8988T (cell line): ENCODE measurements around the gene APOBR.
"Not testable (repeated sequence)": the region's sequence is repeated elsewhere in the genome, so short reads cannot be mapped to it uniquely, and the experiment has no call there.

Experiments used
- DNase-seq: peaks from one replicate; pipeline ENCODE4 v3.0.0; 2011

The APOBR gene

DNA sequence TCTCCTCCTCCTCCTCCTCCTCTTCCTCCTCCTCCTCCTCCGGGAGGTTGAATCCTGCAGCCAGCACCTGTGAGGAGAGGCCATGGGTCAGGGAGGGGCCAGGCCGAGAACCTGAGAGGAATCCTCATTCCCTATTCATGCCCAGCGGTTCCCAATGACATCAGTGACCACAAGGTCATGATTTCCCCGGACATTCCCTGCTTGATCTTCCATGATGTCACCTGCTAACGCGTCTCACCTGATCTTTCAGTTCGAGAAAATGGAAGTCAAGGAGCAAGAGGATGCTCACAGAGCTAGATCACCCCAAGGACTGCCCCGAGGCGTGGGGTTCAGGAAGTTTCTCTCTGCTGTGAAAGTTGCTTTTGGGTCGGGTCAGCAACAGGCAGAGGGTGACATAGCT is 5.4 kb downstream of the APOBR start:
- no peak for DNase-seq

DNA sequence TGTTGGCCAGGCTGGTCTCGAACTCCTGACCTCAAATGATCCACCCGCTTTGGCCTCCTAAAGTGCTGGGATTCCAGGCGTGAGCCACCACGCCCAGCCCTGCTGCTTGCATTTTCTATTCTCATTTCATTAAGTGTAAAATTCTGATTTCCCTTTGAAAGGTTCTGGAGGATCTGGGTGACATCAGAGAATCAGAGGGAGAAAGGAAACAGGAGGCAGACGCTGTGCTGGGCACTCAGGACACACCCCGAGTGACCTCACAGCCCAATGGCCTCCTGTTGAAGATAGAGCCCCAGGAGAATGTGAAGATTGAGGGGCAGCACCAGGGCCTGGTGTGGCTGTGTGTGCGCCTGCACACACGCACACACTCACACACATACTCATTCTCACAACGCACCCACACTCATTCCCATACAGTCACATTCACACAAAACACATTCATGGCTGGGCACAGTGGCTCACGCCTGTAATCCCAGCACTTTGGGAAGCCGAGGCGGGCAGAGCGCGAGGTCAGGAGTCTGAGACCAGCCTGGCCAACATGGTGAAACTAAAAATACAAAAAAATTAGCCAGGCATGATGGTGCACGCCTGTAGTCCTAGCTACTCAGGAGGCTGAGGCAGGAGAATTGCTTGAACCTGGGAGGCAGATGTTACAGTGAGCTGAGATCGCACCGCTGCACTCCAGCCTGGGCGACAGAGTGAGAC is 6.2 kb downstream of the APOBR start:
- not testable (repeated sequence) for DNase-seq

DNA sequence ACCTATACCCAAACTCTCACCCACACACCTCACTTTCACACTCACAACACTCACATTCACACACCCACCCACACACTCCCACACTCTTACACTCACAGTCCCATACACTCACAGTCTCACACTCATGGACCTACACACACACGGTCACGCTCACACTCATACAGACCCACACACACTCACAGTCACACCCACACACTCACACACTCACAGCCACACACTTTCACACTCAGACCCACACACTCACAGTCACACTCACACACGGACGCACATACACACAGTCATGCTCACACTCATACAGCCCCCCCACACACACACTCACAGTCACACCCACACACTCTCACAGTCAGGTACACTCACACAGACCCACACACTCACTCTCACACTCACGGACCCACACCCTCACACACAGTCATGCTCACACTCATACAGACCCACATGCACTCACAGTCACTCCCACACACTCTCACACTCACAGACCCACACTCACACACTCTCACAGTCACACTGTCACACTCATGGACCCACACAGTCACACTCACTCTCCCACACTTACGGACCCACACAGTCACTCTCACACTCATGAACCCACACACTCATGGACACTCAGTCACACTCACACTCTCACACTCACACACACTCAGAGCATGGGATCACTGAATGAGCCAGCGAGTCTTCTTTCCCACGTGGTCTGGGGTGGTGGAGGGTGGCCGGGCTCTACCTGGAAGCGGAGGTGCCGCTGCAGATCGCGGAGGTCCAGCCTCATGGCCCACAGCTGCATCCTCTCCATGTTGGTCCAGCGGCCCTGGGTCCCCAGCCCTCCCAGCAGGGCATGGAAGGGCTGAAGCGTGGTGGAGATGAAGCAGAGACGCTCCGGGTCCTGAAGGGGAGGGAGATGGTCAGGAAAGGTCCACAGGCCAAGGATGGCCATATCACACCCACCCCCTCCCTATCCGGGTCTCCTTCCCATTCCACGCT is 7.1 kb downstream of the APOBR start:
- no peak for DNase-seq

DNA sequence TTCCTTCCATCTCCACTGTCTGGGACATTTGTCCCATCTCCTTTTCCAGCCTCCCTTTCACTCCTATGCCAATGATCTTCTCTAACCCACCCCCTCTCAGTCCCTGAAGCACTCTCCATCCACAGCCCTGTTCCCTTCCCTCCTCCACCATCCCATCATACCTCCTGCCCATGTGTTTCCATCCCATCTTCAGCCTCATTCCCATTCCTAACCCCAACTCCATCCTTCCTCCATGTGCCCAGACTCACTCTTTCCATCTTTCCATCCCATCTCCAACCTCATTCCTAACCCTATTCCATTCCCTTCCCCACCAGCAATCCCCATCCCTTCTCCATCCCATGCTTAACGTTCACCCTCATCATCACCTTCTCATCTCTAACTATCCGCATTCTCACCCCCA is 7.8 kb downstream of the APOBR start:
- DNase-seq: no peak

DNA sequence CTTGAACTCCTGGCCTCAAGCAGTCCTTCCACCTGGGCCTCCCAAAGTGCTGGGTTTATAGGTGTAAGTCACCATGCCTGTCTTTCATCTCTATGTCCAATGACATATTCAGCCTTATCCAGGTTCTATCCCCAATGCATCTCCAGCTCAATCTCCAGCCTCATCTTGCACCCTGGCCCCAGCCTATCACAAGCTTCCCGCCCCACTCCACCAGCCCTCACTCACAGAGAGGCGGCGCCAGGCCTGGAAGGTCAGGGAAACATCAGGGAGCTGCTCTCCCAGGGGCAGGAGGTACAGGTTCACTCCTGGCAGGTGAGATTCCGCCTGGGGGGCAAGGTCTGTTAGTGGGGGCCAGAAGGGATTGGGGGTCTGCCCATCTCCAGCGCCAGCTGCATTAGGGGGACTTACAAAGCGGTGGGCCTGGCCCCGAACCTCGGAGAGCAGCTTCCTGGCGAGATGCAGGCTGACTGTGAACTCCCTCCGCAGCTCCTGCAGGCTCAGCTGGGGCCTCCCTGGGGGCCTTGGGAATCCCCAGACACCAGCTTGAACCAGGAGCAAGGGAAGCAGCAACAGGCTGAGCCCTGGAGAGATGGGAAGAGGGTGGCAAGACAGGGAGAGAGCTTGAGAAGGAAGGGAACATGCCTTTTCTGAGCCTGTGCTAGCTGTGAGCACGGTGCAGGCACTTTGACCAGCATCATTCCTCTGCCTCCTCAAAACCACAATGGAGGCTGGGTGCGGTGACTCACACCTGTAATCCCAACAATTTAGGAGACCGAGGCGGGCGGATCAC is 9.2 kb downstream of the APOBR start:
- no peak for DNase-seq

DNA sequence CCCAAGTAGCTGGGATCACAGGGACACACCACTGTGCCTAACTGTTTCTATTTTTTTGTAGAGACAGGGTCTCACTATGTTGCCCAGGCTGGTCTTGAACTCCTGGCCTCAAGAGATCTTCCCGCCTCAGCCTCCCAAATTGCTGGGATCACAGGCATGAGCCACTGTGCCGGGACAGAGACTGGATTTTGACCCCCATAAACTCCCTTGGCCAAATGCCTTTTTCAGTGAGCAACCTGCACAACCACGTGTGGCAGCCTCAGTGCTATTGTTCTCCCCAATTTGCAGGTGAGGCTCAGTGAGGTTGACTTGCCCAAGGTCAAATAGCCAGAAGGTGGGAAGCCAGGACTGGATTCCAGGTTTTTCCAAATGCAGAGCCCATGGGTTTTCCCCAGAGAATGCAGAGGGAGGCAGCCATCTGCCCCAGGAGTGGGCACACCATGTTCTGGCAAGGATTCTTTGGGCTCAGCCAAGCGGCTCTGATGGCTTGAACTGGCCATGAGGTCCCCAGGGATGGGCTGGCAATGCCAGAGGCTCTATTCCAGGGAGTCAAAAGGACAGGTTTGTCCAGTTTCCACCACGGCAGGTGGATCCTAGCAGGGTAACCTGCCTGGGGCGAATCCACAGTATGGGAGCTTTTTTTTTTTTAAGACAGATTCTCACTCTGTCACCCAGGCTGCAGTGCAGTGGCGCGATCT is 10.4 kb downstream of the APOBR start:
- DNase-seq: no peak

DNA sequence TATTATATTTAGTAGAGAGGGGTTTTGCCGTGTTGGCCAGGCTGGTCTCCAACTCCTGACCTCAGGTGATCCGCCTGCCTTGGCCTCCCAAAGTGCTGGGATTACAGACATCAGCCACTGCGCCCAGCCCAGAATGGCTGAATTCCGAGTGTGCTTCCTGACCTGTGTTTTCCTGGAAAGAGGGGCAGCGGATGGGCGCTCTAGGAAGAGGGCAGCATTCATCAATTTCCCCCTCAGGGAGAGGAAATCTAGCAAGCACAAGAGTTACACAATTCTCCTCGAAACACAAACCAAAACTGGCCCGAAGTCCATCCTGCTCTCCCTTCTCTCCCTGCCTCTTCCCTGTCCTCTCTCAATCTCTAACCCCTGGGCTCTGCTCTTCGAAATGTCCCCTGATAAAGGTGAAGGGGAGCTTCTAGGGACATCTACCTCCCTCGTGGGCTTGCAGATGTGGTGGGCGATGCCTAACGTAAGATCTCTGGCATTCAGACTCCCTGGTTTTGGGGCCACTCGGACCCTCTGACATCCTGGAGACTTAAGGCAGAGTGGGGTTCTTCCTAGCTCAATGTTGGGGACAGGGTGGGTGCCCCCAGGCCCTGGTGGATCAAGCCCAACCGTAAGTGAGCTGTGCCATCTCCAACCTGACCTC is 11.2 kb downstream of the APOBR start:
- DNase-seq: no peak

DNA sequence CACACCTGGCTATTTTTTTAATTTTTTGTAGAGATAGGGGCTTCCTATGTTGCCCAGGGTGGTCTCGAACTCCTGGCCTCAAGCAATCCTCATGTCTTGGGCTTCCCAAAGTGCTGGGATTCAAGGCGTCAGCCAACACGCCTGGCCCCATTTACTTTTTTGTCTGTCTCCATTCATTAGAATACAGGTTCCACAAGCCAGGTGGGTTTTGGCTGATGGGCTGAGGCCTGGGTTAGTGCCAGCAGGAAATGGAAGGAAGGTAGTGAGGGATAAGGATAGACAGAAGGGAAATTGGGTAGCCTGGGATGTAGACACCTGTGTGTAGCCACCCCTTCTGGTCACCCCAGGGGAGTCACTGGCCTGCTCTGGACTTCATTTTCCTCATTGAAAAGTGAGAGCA is 16.6 kb downstream of the APOBR start:
- DNase-seq: no peak

DNA sequence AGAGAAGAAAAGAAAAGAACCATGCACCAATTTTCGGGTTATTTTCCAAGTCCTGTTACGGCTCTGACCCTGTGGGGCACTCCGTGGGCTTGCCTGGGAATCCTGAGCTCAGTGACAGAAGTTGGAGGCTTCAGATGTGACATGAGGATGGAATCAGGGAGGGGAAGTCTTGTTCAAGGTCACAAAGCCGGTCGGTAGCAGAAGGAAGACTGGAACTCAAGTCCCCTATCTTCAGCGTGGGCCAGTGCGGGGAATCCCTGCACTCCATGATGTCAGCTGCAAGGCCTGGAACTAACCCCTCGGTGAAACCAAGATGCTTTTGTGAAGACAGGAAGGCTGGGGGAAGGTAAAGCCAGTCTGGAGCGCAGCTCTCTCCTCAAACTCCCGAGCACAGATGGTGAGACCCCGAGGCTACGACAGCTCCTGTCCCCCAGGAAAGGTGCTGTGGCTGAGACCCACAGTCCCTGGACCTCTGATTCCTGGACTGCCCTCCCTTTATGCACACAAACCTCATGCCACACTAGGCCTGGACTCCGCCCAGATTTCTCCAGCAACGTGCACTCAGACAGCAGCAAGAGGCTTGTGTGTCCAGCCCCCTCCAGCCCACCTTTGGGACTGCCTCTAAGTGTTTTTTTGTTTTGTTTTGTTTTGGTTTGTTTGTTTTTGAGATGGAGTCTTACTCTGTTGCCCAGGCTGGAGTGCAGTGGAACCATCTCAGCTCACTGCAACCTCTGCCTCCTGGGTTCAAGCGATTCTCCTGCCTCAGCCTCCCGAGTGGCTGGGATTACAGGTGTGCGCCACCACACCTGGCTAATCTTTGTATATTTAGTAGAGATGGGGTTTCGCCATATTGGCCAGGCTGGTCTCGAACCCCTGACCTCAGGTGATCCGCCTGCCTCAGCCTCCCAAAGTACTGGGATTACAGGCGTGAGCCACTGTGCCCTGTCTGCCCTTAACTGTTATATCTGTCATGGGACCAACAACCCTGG is 17.7 kb downstream of the APOBR start:
- DNase-seq: no peak

DNA sequence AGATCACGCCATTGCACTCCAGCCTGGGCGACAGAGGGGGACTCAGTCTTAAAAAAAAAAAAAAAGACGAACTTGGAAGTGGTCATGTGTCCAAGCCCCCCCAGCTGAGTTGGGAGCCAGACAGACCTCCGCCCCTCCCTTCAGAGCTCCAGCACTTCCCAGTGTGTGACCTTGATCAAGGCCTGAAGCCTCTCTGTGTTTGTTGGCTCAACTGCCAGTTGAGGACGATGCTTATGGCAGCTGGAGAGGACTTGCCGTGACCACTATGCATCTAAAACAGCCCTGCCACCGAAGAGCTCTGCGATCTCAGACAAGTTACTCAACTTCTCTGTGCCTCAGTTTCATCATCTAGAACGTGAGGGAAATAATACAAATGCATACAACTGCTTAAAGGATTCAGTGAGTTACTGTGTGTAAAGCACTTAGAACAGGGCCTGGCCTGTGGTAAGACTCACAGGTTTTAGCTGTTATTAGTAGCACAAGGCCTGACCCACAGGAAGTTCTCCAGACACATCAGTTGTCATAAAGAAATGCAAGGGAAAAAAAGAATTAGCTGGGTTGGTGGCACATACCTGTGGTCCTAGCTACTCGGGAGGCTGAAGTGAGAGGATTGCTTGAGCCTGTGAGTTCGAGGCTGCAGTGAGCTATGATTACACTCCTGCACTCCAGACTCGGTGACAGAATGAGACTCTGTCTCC is 19.2 kb downstream of the APOBR start:
- DNase-seq: no peak

DNA sequence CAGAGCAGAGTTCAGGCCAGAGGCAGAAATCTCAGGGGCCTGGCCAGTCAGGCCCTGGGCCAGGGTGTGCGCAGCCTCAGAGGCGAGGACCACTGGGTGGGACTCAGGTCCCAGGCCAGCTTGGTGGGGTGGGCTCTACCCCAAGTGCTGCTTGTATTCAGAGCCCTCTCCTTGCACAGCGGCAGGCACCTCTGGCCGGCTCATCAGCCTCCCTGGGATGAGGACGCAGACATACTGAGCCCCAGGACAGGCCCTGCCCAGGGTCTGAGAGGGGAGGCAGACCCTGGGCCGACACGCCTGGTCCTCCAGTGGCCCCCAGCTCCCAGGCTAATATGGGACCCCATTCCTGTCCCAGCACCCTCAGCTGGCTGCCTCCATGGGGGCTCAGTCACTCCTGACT is 19.8 kb downstream of the APOBR start:
- no peak for DNase-seq

DNA sequence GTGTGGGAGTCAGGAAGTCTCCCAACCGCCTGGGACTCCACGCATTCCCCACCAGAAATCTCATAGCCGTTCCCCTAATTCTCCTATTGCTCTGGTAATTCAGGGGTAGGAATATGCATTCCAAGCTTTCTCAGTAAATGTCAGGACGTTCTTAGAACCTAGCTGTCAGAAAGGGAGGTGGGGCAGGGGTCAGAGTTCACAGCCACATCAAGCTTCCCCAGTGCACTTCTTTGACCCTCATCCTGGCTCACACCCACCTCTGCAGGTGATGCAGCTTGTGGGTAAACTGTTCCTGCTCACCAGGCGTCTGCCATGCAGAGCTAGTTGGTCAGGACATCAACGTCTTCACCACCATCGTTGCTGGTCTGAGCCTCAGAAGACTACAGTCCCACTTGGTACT is 26.2 kb downstream of the APOBR start:
- no peak for DNase-seq

DNA sequence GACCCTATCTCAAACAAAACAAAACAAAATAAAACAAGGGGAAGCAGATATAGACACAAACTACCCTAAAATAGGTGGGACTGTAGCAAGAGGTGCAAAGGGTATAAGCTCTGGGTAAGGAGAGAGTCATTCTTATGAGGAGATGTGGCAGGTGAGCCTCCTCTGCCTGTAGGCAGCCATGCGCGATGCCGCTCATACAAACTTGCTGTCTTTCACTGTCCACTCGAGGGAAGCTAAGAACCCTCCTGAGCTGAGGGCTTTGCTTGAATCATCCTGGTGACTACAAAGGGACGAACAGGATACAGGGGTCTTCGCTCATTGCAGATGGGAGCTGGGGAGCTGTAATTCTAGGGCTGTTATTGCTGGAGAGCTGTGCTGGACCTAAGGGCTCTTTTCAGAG is 27.0 kb downstream of the APOBR start:
- no peak for DNase-seq

DNA sequence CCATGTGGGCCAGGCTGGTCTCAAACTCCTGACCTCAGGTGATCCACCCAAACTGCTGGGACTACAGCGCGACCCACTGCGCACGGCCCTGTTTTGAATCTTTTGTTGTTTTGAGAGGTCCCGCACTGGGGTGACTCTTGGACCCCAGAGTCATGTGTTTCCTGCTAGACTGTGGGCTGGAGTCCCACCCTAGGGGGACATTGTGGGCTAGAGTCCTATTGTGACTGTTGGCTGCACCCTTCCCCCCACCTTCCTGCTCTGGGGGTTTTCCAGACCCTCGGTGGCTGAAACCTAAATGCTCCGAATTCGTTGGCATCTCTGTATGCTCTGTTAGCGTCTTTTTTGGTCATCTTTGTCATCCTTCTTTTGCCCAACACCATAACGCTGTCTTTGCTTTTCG is 28.3 kb downstream of the APOBR start:
- DNase-seq: no peak

DNA sequence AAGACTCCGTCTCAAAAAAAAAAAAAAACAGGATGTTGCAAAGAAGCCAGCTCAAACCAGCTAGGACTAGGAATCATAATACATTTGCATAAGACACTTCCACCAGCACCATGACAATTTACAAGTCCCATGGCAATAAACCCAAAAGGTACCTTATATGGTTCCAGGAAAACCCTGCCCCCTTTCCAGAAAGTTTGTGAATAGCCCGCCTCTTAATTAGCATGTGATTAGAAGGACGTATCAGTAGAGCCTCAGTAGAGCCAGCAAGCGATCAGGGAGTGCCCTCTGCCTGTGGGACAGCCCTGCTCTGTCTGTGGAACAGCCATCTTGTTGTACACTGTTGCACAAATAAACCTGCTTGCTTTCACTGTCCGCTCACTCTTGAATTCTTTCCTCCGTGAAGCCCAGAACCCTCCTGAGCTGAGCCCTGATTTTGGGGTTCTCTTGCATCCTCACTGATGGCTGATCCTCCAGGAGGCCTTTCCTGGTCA is 30.3 kb downstream of the APOBR start:
- no peak for DNase-seq

DNA sequence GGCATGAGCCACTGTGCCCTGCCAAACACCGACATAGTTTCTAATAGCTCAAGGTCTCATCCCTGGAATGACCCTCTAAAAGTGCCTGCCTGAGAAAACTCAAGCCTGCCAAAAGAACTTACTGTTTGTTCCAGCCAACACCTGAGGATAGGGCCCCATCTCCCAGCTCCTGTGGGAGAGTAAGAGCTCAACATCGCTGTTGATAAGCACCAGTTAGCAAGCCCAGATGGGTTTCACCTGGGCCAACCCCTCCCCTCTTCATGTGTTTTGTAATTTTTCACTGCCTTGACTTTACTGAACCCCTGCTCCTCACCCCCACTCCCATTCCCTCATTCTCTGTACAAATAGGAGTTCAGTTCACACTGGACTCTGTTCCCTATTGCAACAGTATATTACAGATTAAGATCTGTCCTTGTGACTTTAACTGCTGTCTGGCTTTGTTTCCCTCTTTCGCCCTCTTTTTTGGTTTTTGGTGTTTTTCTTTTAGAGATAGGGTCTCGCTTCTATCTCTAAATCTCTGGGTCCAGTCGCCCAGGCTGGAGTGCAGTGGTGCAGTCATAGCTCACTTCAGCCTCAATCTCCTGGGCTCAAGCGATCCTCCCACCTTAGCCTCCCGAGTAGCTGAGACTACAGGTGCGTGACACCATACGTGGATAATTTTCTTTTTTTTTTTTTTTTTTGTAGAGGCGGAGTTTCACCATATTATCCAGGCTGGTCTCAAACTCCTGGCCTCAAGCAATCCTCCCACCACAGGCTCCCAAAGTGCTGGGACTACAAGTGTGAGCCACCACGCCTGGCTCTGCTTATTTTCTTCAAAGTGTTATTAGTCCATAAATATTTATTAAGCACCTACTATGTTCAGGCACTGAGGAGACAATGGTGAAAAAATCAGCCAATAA is 32.0 kb downstream of the APOBR start:
- no peak for DNase-seq

DNA sequence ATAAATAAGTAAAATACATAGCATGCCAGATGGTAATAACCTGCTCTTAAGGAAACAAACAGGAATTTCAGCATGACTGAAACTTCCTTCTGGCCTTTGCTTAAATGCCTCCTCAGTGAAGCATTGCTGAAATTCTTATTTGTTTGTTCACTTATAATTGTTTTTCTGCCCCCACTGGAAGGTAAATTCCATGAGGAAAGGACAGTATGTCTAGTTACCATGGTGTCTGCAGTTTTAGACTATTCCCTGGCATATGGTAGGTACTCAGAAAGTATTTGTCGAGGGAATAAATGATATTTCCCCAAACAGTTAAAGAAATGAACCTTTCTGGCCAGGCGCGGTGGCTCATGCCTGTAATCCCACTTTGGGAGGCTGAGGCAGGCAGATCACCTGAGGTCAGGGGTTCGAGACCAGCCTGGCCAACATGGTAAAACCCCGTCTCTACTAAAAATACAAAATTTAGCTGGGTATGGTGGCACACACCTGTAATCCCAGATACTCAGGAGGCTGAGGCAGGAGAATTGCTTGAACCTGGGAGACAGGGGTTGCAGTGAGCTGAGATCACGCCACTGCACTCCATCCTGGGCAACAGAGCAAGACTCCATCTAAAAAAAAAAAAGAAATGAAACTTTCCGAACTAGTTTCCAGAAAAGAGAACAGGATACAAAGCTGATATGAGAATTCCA is 32.8 kb downstream of the APOBR start:
- DNase-seq: not testable (repeated sequence)

DNA sequence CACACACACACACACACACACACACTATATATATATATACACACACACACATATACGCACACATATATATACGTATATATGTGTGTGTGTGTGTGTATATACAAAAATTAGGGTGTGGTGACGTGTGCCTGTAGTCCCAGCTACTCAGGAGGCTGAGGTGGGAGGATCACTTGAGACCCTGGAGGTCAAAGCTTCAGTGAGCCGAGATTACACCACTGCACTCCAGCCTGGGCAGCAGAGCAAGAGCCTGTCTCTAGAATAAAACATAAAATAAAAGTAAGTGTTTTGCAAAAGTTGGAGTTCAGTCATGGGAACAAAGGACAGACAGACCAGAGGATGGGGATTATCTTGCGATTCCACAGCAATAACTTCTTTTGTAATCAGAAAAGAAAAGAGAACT is 33.5 kb downstream of the APOBR start:
- DNase-seq: no peak
